A673 (cell line): ENCODE measurements around the gene MYLK.

Experiments
- CTCF ChIP-seq: fragments of 300-800, 200-600 bp; sonication (generic); conservative IDR thresholded peaks from 2 replicates; pipeline ENCODE4 v1.5.1; 2017; ENCODE audit warnings: low read depth, mild to moderate bottlenecking, antibody characterized with exemption, low read length, moderate library complexity, mixed read lengths
- EZH2 ChIP-seq: fragments of 200-600 bp; sonication (generic); IDR thresholded peaks from 2 replicates; pipeline ENCODE4 v1.6.1; 2017; ENCODE audit warnings: borderline replicate concordance, low read depth, mild to moderate bottlenecking, mixed read lengths, antibody characterized with exemption, low read length; ENCODE audit not compliant: poor library complexity, severe bottlenecking

GRCh38 chr3:123722021-123722420 lies 162.1 kb downstream of the MYLK start:
- no peak for TF ChIP-seq CTCF
- TF ChIP-seq EZH2: no peak
